Uterus (tissue), 2 donors: ENCODE data around the gene SLC24A5.

Source experiments
- CTCF ChIP-seq, 4 experiments: fragments of 200-600 bp in 2 of 4; fragments of 450-650 bp in 2 of 4; sonication (generic) in 2 of 4; IDR thresholded peaks; one replicate each; pipeline ENCODE4 v1.5.1; 2016 to 2019; ENCODE audit warnings: antibody characterized with exemption in 4 of 4, mild to moderate bottlenecking in 2 of 4, moderate library complexity in 1 of 4
- POLR2A ChIP-seq, 2 donors: fragments of 450-650 bp; IDR thresholded peaks; one replicate each; pipeline ENCODE4 v1.6.1; 2016; ENCODE audit warnings: antibody characterized with exemption in 2 of 2, mild to moderate bottlenecking in 1 of 2, moderate library complexity in 1 of 2

GRCh38 chr15:48177383-48177765 lies 56.6 kb downstream of the SLC24A5 start:
- no peak for TF ChIP-seq CTCF (IDR thresholded peaks at IDR 0.05)
- TF ChIP-seq POLR2A (IDR thresholded peaks at IDR 0.05) = no peak
